Measurements from ENCODE around the gene MYO9A.

DNA sequence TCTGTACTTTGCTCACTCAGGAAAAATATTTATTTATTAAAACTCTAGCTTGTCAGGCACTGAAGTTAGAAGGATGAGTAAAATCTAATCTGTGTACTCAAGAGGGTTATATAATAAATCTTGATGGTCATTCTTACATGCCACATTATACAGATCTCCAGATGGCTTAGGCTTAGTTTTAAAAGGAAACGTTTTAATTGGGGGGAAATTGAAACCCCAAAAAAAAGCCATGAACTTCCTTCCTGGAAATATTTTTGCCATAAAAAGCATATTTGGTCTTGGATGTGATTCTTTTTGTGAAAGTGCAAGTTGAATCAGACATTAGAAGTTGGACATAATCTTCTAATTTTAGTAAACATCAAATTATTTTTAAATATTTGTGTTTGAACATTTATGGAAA lies 6.3 kb upstream of the MYO9A start:
- TF ChIP-seq, protein P1, sequence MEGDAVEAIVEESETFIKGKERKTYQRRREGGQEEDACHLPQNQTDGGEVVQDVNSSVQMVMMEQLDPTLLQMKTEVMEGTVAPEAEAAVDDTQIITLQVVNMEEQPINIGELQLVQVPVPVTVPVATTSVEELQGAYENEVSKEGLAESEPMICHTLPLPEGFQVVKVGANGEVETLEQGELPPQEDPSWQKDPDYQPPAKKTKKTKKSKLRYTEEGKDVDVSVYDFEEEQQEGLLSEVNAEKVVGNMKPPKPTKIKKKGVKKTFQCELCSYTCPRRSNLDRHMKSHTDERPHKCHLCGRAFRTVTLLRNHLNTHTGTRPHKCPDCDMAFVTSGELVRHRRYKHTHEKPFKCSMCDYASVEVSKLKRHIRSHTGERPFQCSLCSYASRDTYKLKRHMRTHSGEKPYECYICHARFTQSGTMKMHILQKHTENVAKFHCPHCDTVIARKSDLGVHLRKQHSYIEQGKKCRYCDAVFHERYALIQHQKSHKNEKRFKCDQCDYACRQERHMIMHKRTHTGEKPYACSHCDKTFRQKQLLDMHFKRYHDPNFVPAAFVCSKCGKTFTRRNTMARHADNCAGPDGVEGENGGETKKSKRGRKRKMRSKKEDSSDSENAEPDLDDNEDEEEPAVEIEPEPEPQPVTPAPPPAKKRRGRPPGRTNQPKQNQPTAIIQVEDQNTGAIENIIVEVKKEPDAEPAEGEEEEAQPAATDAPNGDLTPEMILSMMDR (IDR thresholded peaks at IDR 0.05): no peak
- TF ChIP-seq EZH2phosphoT487 (IDR thresholded peaks at IDR 0.05) (no peak), EZH2 (IDR thresholded peaks at IDR 0.05) (no peak)

Measured in neural progenitor cell (in vitro differentiated cells).